ENCODE measurements around the gene SERTAD3.
"Not testable (repeated sequence)": the region's sequence is repeated elsewhere in the genome, so short reads cannot be mapped to it uniquely, and the experiment has no call there.

Gene SERTAD3

DNA sequence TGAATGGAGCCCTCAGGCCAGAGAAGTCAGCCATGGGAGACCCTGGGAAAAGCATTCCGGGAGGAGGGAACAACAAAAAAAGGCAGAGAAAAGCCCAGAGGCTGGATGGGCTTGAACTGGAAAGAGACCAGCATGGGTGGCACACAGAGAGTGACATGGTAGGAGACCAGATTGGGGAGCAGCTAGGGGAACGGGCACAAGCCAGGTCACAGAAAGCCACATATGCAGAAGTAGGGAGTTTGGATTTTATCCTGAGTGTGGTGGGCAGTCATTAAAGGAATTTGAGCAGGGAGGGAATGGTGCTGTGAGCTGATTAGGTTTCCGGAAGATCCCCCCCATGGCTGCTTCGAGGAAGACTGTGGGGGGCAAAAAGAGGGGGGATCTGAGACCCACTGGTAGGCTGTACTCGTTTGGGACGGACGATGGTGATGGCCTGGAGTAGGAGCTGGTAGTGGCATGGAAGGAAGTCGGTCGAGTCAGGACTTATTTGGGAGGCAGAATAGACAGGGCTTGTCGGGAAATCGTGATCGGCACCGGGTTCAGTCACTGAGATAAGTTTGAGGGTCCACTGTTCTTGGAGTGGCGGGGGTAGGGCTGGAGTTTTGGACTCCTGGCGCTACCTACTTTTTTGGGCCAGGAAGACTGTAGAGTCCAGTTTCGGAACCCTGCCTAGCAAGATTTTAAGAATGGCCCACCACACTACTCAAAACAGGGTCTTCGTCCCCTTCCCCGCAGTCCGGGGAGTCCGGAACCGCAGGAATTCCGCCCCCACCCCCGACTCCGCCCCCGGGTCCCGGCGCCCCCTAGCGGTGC is 19.3 kb downstream of the SERTAD3 start:
- DNase-seq, result no peak

DNA sequence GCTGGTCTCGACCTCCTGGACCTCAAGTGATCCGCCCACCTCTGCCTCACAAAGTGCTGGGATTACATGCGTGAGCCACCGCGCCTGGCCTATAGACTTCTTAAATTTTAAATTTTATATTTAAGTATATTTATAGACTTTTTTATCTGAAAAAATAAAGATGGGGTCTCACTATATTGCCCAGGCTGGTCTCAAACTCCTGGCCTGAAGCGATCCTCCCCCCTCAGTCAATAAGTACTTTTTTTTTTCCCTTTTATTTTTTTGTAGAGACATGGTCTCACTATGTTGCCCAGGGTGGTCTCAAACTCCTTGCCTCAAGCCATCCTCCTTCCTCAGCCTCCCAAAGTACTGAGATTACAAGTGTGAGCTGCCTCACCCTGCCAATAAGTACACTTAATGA is 20.2 kb downstream of the SERTAD3 start:
- DNase-seq, result no peak

DNA sequence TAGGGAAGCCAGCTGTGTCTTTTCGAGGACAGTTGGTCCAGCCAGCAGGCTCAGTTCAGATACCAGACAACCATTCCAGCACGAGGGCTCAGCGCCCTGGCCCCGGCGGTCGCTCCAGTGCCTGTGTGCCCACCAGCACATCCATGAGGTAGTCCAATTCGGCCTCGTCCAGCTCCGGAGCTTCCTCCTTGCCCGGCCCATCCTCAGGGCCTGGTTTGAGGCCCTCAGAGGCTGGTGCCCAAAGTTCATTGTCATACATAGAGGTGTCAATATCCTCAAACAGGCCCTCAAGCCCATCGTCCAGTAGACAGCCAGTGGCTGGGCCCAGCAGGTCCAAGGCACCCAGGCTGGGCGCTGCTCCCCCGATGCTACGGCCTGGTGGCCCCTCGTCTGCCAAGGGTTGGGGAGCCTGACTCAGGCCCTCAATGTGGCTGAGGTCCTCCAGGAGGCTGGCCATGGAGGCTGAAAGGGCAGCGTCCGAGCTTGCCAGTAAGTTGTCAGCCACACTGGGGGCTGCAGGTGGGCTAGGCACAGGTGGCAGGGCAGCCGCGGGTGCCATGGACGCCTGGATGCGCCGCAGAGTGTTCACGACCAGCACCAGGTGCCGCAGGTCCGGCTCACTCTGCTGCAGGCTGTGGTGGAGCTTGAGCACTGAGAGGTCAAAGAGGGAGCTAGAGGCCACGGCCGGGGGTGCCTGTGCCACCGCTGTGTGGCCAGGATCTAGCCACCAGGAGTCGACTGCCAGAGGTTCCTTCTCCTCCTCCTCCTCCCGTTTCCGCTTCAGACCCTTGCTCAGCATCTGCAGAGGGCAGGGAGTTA is 21.2 kb downstream of the SERTAD3 start:
- no peak for DNase-seq

DNA sequence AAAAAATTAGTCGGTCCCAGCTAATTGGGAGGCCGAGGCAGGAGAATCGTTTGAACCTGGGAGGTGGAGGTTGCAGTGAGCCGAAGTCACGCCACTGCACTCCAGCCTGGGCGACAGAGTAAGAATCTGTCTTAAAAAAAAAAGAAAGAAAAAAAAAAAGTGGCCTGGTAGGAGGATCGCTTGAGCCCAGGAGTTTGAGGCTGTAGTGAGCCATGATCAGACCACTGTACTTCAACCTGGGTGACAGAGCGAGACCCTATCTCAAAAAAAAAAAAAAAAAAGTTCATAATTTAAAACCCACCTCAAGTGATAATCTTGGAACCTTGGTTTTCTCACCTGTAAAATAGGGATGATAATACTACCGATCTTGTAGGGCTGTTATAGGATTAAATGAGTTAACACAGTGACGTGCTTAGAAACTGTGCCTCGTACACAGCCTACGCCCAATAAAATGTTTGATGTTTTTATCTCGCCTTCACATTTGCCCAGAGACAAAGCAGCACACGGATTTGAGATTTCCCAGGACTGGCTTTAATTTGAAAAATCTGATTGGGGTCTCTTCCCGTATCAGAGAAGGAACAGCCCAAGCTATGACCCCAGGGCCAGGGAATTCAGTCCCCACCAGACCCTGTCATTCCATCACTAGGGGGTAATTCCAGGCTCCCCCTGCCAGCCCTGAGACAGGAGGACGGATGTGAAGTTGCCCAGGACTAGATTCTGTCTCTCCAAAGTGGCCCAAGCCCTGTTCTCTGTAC is 22.0 kb downstream of the SERTAD3 start:
- no peak for DNase-seq

DNA sequence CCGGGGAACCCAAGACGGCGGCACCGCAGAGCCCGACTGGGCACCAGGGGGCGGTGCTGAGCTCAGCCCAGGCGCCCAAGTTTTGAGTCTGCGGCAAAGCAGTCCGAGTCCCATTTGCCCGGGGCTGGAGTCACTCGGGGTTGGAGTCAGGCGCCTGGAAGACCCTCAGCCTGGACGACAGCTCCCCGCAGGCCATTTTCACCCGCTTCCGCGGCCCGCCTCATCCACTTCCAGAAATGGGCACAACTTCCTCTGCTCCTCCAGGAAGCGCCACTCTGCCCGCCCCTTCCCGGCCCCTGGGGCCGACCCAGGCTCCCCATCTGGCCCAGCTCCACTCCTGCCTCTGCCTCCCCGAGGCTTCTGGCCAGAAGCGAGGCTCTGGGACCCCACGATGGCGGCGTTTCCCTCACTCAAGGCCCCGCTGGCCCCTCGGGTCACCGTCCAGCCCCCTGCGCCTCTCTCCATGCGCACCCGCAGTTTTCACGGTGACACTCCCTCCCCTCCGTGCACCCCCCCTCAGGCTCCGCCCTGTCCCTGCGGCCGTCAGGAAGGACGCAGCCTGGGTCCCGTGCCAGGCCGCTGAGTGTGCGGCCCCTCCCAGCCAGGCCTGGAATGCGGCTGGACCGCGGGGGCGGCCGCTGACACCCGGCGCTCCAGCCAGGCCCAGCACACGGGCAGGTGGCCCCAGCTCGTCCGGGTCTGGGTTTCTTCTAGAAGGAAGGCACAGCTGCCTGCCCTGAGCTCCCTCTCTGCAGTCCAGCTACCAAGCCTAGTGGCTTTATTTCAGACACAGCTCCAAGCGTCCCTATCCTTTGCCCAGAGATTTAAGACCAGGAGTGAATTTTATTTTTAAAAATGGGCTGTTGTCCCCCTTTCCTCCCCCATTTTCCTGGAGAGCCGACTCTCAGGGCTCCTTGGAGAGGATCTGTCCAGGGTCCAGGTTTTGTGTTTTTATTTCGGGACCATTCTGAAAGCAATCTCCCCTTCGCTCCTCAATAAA is 23.1 kb downstream of the SERTAD3 start:
- DNase-seq, result peak; percentile 70

DNA sequence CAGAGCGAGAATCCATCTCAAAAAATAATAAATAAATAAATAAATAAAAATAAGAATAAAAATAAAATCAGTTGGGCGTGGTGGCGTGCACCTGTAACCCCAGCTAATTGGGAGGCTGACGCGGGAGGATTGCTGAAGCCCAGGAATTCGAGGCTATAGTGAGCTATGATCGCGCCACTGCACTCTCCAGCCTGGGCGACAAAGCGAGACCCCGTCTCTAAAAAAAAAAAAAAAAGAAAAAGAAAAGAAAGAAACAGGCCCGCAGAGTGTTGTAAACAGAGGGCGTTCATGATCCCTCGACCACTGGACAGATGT is 23.7 kb downstream of the SERTAD3 start:
- DNase-seq, result no peak

DNA sequence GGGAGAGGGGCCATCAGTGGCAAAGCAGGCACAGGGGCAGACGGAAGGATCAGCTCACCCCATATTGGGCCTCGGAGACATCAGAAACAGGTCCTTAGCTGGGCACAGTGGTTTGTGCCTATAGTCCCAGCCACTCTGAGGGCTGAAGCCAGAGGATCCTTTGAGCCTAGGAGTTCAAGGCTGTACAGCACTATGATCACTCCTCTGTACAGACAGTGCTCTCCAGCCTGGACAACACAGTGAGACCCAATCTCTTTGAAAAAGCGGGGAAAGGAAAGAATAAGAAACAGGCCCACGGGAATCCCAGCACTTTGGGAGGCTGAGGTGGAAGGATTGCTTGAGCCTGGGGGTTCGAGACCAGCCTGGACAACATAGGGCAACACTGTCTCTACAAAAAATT is 24.4 kb downstream of the SERTAD3 start:
- no peak for DNase-seq

DNA sequence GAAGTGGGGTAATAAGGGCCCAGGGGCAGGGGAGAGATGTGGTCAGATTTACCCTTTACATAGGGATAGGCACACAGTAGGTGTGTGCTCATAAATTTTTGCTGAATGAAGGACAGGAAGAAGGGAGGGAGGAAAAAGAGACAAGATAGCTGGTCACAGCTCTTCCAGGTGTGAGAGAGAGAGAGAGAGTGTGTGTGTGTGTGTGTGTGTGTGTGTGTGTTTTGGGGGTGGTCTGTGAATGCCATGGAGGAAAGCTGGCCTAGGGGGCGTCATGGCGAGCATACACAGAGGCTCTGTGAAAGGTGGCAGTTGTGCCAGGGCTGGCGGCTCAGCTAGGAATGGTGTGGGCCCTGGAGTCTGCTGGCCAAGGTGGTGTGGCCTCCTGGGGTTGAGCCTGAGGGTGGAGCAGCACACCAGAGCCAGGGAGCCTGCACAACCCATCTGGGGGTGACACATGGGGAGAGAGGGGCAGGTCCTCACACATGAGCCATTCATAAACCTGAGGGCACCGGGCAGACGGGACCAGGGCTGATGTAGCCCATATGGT is 25.0 kb downstream of the SERTAD3 start:
- no peak for DNase-seq

DNA sequence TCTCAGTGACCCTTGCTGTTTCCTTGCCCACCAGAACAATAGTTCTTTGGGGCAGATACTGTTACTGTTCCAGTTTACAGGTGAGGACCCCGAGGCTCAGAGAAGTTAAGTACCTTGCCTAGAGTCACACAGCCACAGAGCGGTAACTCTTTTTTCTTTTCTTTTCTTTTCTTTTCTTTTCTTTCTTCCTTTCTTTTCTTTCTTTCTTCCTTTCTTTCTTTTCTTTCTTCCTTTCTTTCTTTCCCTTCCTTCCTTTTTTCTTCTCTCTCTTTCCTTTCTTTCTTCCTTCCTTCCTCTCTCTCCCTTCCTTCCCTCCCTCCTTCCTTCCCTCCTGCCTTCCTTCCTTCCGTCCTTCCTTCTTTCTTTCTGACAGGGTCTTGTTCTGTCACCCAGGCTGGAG is 26.1 kb downstream of the SERTAD3 start:
- no peak for DNase-seq

DNA sequence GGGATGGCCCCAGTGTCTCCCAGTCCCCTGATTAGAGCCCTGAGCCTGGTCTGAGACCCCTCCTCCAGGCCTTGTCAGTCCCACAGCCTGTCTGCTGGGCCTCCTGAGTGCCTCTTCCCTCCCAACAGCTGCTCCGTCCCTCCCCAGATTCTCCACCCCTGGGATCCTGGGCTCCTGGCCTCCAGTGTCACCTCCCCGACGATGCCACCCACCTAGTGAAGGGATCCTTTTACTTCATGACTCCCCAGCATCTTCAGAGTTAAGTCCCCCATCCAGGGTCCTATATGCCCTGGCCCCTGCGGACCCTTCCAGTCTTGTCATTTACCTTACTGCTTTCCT is 26.5 kb downstream of the SERTAD3 start:
- DNase-seq, result no peak

DNA sequence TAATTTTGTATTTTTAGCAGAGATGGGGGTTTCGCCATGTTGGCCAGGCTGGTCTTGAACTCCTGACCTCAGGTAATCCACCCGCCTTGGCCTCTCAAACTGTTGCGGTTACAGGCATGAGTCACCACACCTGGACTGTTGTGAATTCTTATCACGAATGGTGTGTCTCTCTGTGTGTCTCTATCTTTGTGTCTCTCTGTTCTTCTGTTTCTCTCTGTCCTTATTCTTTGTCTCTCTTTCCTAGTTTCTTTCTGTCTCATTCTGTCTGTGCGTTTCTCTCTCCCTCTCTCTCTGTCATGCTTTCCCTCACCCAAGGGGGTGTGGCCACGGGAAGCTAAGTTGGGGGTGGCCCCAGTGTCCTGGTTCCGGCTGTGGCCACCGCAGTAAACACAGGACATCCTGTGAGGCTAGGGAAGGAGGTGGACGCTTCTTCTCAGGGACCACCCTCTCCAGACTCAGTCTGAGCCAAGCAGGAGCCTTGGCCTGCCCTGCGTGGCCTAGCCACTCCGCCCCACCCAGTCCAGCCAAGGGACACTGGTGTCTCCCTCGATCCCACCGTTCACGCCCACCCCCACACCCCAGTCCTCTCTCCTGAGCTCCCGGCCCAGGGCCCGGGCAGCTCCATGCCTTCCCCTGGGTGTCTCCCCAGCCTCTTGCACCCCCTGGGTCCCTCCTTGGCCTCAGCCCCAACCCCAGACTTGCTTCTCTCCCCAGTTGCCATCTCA is 27.1 kb downstream of the SERTAD3 start:
- DNase-seq, result no peak

DNA sequence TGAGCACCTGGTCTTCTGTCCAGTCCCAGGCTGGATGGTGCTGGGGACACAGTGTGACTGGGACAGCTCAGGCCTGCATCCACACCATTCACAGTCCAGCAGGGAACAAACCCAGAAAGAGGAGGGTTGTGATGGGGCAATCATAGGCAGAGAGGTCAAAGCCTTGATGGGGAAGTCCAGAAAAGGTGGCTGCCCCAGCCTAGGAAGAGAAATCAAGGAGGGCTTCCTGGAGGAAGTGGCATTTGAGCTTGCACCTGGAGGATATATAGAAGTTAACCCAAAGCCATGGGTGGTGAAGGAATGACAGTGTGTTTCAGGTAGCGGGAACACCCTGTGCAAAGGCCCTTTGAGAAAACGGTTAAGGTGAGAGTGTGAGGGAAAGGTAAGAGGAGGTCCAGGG is 28.4 kb downstream of the SERTAD3 start:
- DNase-seq, result no peak

DNA sequence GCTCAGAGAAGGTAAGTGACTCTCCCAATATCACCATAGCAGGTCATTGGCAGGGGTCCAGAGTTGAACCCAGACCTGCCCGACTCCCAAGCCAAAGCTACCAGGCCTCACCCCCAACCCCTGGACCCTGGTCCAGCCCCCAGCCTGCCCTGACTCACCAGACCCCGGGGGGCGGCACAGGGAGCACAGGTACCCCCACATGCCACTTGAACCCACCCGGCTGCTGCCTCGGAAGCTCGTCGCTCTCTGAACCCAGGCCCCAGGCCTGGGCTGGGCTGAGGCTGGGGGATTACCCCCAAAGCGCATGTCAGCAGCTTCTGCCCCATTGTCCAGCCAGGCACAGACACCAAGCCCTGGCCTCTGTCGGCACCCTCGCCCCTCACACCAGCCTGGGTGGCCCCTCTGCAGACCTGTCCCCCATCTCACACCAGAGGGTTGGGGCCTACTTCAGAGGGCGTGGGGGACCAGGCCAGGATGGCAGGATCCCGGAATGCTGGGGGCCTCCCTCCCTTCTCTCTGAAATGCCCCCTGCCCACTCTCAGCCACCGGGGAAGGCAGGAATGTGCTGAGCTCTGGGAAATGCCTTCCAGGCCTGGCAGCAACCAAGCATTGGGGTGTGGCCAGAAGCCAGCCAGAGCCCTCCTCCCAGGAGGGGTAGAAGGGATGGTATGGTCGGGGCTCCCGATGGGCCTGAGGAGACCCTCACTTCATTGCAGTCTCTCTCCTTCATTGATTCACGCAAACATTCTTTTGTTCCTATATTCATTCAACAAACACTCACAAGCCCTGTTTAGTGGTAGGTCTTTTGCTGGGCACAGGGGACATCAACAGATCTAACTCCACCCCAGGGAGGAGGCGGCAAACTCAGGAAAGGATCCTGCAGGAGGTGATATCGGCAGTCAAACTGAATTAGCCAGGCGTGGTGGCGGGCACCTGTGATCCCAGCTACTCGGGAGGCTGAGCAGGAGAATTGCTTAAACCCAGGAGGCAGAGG is 29.3 kb downstream of the SERTAD3 start:
- DNase-seq, result no peak

DNA sequence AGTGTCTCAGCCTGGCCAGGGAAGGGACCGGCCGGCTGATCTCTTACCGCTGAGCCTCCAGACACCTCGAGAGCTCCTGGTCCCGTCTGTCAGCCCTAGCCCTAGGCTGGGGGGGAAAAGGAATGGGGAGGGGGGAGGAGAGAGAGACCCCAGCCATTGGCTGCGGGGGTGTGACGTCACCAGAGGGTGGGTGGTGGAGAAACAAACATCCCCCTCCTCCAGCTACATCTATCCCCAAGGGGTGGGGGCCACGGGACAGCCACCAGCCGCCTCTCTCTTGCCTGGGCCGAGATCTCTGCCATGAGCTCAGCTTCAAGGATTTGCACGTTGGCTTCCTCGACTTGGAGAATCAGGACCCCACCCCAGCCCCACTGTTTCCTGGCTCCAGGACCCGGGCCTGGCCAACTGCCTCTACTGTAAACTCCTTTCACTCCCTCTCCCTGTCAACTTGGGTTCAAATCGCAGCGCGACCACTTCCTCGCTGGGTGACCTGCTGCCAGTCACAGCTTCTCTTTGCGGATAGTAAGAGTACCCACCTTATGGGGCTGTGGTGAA is 30.8 kb downstream of the SERTAD3 start, which contains the start of gene PRX:
TSS of gene PRX (minus strand) at position 88 of the 555 bp plus-strand sequence. CDS start 5,446 bp downstream, outside the sequence.
- DNase-seq, result no peak

DNA sequence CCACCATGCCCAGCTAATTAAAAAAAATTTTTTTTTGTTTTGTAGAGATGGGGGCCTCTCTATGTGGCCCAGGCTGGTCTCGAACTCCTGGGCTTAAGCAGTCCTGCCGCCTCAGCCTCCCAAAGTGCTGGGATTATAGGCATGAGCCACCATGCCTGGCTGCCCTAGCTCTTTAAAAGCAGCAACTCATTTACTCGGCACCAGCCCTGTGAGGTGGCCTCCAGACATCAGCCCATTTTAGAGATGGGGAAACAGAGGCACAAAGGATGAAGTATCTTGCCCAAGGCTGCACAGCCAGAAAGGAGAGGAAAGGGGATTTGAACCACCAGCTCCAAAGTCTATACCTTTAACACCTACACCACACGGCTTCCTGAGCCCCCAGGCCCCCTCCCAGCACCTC is 31.3 kb downstream of the SERTAD3 start:
- no peak for DNase-seq

DNA sequence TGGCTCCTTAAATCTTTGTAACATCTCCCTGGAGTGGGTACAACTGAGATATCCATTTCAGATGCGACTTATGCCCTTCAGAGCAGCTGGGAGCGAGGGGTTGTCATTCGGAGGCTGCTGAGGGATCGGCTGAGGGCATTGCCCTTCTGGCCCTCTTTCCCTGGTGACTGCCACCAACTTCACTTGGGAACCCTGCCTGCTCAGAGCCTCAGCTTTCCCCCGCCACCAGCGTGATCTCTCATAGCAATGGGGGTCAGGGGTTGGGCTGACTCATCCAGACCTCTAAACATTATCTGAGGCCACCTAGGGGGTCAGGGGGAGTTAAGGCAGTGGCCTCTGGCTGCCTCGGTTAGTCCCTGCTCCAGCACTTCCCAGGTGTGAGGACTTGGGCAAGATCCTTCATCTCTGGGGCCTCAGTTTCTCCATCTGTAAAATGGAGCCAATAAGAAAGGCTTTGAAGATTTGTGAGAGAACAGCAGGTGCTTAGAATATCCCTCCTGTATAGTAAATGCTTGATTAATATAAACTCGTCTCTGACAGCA is 32.1 kb downstream of the SERTAD3 start:
- no peak for DNase-seq

DNA sequence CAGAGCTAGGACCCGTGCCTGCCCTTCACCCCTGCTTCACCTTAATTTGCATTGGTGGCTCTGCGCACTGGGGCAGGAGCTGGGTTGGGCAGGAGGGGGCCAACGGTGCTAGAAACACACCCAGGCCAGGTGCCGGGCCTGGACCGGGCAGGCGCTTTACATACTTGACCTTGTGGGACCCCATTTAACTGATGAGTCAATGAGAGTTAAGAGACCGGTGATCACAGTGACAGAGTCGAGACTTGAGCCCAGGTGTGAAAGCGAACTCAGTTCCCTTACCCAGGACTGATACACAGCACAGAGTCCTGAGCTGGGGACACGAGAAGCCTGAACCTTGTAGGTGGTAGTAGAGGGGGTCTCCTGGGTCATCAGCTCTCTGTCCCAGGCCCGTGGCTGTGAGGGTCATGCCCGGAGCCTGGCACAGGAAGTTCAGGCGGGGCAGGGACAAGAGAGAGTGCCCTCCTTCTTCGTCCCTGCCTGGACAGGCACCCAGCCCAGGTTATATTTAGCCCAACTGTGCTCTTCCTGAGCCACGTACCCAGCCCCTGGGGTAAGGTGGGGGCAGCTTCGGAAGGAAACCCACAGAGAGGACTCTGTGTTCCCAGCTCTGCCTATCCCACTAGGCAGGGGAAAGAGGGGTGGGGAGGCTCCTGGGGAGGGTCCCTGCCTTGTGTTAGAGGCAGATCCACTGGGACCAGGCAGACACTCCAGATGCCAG is 32.9 kb downstream of the SERTAD3 start:
- no peak for DNase-seq

DNA sequence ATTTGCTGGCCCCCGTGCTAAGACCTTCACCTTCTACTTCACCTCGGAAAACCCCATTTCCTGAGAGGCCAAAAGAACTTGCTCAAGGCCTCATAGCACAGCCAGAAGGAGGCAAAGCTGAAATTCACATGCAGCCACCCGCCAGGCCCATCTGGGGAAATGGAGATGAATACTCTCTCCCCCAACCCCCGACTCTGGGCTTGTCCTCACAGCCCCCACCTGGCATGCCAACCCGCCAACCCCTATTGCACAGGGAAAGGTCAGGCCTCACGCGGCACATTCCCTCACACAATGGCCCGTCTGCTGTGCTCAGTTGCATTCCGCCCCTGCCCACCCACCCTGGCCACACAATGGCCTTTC is 34.1 kb downstream of the SERTAD3 start:
- no peak for DNase-seq

DNA sequence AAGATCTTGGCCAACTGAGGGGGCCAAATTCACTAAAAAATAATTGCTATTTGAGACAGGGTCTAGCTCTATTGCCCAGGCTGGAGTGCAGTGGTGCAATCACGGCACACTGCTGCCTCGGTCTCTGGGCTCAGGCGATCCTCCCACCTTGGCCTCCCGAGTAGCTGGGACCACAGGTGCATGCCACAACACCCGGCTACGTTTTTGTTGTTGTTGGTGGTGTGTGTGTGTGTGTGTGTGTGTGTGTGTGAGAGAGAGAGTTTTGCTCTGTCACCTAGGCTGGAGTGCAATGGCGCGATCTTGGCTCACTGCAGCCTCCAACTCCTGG is 35.6 kb downstream of the SERTAD3 start:
- not testable (repeated sequence) for DNase-seq

Measured in activated effector memory CD4-positive, alpha-beta T cell treated with Interleukin-2 at 50 U/mL for 16 hours (primary cell).